SU-DHL-6 (cell line): ENCODE measurements around the gene SCAMP5.

ENCODE experiments used
- EZH2phosphoT487 ChIP-seq: fragments of 200-600 bp; sonication (generic), shearing (Covaris generic); conservative IDR thresholded peaks from 2 replicates; pipeline ENCODE4 v1.6.1; 2018; ENCODE audit warnings: mild to moderate bottlenecking, antibody characterized with exemption, low read length, moderate library complexity, mixed read lengths
- TF ChIP-seq, protein P1 (sequence below): fragments of 200-600 bp; sonication (generic); IDR thresholded peaks from one replicate; pipeline ENCODE4 v1.5.1; 2017; ENCODE audit warnings: antibody characterized with exemption, mild to moderate bottlenecking, low read length, moderate library complexity; ENCODE audit not compliant: insufficient read depth, poor library complexity, severe bottlenecking

- TF ChIP-seq, protein P1, sequence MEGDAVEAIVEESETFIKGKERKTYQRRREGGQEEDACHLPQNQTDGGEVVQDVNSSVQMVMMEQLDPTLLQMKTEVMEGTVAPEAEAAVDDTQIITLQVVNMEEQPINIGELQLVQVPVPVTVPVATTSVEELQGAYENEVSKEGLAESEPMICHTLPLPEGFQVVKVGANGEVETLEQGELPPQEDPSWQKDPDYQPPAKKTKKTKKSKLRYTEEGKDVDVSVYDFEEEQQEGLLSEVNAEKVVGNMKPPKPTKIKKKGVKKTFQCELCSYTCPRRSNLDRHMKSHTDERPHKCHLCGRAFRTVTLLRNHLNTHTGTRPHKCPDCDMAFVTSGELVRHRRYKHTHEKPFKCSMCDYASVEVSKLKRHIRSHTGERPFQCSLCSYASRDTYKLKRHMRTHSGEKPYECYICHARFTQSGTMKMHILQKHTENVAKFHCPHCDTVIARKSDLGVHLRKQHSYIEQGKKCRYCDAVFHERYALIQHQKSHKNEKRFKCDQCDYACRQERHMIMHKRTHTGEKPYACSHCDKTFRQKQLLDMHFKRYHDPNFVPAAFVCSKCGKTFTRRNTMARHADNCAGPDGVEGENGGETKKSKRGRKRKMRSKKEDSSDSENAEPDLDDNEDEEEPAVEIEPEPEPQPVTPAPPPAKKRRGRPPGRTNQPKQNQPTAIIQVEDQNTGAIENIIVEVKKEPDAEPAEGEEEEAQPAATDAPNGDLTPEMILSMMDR: no peak
- no peak for TF ChIP-seq EZH2phosphoT487
Measured at GRCh38 chr15:74989527-74989926, 5.8 kb upstream of the SCAMP5 start.
